GM21619 (cell line): Measurements from ENCODE around the gene ANTXRL.
"Not testable (repeated sequence)": the region's sequence is repeated elsewhere in the genome, so short reads cannot be mapped to it uniquely, and the experiment has no call there.

Experiments
- ATAC-seq: cut with Tn5 transposase; IDR thresholded peaks from one replicate; pipeline ENCODE4 v1.9.1; 2021; ENCODE audit not compliant: unreplicated experiment

The ANTXRL gene

GRCh38 chr10:46293832-46294640 lies 7.2 kb downstream of the ANTXRL start:
- ATAC-seq: no peak

- ATAC-seq: no peak
Measured at GRCh38 chr10:46294641-46295220, 7.9 kb downstream of the ANTXRL start.

- ATAC-seq: not testable (repeated sequence)
Measured at GRCh38 chr10:46295350-46296010, 8.7 kb downstream of the ANTXRL start.

DNA sequence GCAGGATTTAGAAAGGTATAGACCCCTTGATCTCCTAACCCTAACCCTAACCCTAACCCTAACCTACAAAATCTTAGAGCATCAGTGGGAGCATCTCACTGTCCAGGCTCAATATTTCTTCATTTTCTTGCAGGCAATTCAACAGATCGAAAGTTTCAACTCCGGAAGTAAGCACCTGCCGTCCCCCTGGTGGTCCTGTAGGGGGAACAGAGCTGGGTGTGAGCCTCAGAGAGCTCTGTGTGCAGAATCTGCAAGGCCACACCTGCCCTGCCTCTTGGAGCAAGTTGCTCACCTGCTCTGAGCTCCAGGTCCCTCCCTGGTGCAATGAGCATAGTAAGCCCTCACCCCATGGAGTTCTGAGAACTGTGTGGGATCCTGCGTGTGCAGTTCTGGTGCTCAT lies 9.3 kb downstream of the ANTXRL start:
- ATAC-seq: not testable (repeated sequence)

- no peak for ATAC-seq
Measured at GRCh38 chr10:46296641-46297141, 9.9 kb downstream of the ANTXRL start.

DNA sequence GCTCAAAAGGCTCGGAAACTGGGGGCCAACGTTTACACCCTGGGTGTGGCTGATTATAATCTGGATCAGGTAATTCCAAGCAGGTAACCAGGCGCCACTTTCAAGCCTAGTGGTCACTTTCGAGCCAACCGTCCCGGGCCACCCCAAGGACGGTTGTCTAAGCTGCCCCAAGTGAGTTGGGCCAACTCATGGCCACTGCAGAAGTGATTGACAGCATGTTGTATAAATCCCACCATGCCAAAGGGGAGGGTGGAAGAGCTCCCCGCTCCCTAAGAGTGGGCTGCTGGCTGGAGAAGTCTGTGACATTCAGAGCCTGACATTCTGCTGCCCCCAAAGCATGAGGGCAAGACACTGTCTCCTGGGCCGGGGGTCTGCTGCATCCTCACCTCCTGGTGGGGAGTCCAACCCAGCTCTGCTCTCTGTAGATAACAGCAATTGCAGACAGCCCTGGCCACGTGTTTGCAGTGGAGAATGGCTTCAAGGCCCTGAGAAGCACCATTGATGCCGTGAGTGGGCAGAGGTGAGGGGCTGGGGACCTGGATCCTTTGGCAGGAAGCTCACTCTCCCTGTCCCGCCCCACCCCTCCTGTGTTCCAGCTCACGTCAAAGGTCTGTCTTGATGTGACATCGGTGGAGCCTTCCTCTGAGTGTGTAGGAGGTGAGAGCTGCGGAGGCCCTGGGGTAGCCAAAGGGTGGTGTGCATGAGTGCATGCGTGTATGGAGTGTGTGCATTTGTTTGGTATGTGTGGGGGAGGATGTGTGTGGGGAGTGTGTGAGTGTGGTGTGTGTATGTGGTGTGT lies 10.8 kb downstream of the ANTXRL start:
- no peak for ATAC-seq

DNA sequence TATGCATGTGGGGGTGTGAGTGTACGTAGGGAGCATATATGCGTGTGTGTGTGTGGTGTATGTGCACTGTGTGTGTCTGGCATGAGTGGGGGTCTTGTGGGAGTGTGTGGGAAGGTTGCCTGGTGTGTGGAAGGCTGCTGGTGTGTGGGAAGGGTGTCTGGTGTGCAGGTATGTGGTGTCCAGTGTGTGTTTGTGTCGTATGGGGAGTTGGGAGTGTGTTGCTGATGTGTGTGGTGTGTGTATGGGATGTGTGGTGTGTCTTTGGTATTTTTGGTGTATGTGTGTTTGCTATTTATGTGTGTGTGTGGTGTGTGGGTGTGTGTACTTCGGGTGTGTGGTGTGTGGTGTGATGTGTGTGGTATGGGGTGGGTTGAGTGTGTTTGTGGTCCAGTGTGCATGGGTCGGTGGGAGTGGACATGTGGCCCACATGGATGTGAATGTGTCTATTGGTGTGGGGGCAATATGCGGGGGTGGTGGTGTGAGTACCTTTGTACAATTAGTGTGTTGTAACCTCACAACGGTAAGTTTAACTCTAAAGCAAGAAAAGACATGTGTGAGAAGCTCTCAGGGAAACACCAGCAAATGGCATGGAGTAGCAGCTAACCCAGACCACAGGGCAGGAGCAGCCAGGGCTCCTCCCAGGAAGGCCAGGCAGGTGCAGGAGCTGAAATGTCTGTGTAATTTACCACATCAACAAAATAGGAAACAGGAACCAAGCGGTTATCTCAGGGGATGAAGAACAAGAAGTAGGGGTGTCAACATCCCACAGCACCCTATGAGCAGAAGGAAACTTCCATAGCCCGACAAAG lies 11.9 kb downstream of the ANTXRL start:
- no peak for ATAC-seq

- no peak for ATAC-seq
Measured at GRCh38 chr10:46299286-46299535, 12.4 kb downstream of the ANTXRL start.

- no peak for ATAC-seq
Measured at GRCh38 chr10:46299536-46300369, 13.0 kb downstream of the ANTXRL start.

DNA sequence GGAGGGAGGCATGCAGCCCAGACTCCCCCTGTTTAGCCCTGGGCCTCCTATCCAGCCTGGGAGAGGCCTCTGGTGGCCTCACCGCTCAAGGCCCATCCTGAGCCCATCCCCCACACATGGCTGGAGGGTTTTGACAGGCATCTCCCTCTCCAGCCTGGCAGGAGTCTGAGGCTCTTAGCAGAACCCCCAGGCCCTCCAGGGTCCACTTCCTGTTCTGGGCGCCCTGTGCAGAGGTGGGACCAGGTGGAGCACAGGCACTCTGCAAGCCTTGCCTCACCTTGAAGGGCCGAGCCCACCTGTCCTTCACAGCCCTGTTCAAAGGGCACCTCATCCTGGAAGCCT lies 13.5 kb downstream of the ANTXRL start:
- ATAC-seq: not testable (repeated sequence)

DNA sequence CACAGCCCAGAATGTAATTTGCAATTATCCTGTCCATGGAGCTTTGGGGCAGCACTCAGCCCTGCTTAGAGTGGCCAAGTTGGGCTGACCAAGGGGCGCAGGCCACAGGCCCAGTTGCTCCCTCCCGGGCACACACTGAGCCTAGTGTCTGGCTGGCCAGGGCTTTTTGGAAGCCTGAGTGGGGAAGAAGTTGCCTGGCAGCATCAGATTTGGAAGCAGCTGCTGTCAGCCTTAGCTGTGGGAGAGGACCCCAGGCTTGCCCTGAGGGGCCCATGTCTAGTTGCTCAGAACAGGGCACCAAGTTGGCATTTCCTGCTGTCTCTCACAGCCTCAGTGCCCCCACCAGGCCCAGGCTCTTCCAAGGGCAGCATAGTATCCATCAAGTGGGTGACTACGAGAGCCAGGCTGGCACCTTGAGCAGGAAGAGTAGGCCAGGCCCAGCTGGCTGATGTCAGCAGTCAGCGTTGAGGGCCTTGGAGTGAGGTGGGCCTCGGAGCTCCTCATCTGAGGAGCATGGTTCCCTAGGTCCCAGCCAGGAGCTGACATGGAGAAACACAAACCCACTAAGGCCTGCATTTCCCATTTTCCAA lies 14.4 kb downstream of the ANTXRL start:
- ATAC-seq: no peak

DNA sequence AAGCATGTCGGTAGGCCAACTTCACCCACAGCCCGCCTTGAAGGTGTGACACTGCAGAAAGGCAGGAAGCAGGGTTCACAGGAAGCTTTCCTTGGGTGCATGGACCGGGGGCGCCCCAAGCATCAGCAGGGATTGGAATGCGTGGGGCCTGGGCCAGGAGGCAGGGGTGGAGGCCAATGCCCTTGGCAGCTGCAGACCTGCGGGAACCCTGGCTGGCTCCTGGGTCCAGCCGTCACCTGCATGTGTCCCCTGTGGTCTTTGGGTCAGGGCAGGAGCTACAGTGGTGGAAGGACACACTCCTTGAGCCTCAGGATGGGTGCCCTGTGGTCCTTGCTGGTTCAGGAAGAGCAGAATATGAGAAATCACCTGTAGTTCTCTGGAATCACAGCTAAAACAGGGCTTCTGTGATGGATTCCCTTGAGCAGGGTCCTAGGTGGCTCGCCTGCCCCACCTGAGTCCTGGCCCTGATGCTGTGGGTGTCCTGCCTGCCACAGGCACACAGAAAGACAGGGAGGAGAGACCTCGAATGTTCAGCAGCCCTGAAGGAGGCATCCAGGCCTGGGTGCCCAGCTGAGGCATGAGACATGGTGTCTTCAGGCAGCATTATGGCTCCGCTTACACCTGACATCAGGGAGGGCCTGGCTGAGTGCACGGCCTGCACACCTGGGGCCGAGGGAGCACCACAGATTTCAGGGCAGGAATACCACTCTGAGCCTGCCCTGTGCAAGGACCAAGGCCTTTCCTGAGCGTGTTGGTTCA lies 15.1 kb downstream of the ANTXRL start:
- ATAC-seq: no peak

DNA sequence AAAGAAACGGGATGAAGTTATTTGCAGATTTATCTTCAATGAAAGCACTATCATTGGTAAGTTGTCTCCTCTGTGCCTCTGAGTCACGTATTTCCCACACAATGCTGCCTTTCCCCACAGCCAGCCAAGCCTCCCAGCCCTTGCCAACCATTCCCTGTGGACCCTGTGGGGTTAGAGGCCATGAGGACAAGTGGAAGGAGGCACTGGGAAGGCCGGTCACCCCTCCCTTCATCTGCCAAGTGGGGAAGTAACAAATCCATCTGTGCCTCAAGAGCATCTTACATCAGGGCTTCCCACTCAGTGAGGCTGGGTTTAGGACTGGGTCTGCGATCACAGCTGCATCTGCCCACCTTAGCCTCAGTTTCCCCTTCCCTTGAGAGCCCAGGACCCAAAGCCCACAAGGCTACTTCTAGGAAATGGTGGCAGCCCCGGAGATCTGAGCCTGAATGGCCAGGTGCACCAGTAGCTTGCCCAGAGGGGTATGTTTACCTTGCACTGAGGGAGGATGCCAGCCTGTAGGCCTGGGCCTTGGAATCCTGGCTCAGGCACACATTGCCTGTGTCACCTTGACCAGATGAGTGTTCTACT lies 16.1 kb downstream of the ANTXRL start:
- ATAC-seq: not testable (repeated sequence)

GRCh38 chr10:46304062-46304461 lies 17.3 kb downstream of the ANTXRL start:
- ATAC-seq: no peak

- ATAC-seq: not testable (repeated sequence)
Measured at GRCh38 chr10:46304671-46305070, 17.9 kb downstream of the ANTXRL start.

DNA sequence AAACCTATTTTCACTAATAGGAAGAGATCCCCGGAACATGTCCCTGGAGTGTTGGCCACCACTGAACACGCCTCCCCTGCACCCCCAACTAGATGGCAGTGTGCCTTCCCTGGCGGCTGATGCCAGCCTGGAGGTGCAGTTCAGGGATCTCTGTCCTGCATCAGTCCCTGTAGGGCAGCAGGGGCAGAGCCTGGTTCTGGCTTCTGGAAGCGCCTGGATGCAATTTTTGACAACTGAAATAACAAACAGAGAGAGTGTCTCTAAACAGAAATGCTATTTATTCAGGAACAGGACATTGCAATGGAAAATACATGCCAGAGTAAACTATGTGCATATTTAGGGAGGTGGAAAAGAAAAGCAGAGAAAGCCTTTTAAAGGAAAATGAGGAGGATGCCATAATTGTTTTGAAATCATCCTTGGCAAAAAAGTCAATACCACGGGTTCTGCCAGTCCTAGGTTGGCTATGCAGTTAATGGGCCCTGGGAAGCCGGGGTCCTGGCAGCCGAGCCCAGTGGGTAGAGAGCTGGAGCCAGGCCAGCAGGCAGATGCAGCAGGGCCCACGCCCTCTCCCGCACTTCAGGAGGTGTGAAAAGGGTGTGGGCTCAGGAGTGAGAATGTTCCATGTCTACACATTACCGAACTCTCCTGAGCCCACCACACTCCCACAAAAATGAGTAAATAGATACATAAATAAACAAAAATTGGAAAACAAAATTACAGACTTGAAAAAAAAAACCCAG lies 18.5 kb downstream of the ANTXRL start:
- ATAC-seq: no peak

- no peak for ATAC-seq
Measured at GRCh38 chr10:46305986-46306385, 19.2 kb downstream of the ANTXRL start.
